GM23338 (cell line): ENCODE results near the gene PDE3B. TPM values are rescaled to one million over a fixed set of nuclear protein-coding genes. Genes with fewer than 3 reads are reported as not detected.

Source experiments
- ATAC-seq: fragments of 200-7000 bp; cut with Tn5 transposase; 3 replicates; pipeline ENCODE4 v1.9.1; 2020
- DNase-seq: peaks from one replicate; pipeline ENCODE4 v3.0.0-alpha.2; 2015; ENCODE audit warnings: low spot score
- H2AFZ ChIP-seq: fragments of 200-600 bp; sonication (generic); 2 replicates; pipeline ENCODE4 v1.8.0; 2016; ENCODE audit warnings: antibody characterized with exemption, mild to moderate bottlenecking, moderate library complexity
- H3F3A ChIP-seq: fragments of 200-600 bp; sonication (generic); replicated peaks from 2 replicates; pipeline ENCODE4 v1.8.0; 2017; ENCODE audit warnings: antibody characterized with exemption, mixed run types, low read depth
- H3K27ac ChIP-seq: fragments of 200-600 bp; sonication (generic); 2 replicates; pipeline ENCODE4 v1.6.1; 2016; ENCODE audit warnings: low read depth
- H3K27me3 ChIP-seq: fragments of 200-600 bp; sonication (generic); 2 replicates; pipeline ENCODE4 v1.8.0; 2016; ENCODE audit warnings: mild to moderate bottlenecking, mixed run types, moderate library complexity; ENCODE audit not compliant: insufficient read depth
- H3K36me3 ChIP-seq: fragments of 200-600 bp; sonication (generic); 2 replicates; pipeline ENCODE4 v1.8.0; 2016; ENCODE audit warnings: mild to moderate bottlenecking; ENCODE audit not compliant: insufficient read depth
- H3K4me1 ChIP-seq: fragments of 200-600 bp; sonication (generic); 2 replicates; pipeline ENCODE4 v1.8.0; 2016; ENCODE audit warnings: mild to moderate bottlenecking, moderate library complexity; ENCODE audit not compliant: insufficient read depth
- H3K4me2 ChIP-seq: fragments of 200-600 bp; sonication (generic); 2 replicates; pipeline ENCODE4 v1.7.1; 2017; ENCODE audit warnings: mixed run types
- H3K4me3 ChIP-seq: fragments of 200-600 bp; sonication (generic); 2 replicates; pipeline ENCODE4 v1.6.1; 2016; ENCODE audit warnings: mixed run types
- H3K79me2 ChIP-seq: fragments of 200-600 bp; sonication (generic); replicated peaks from 2 replicates; pipeline ENCODE4 v1.8.0; 2017; ENCODE audit warnings: mild to moderate bottlenecking; ENCODE audit not compliant: insufficient read depth
- H3K9me2 ChIP-seq: fragments of 200-600 bp; sonication (generic); 2 replicates; pipeline ENCODE4 v1.8.0; 2017; ENCODE audit not compliant: insufficient read depth
- H4K20me1 ChIP-seq: fragments of 200-600 bp; sonication (generic); replicated peaks from 2 replicates; pipeline ENCODE4 v1.8.0; 2017; ENCODE audit warnings: mild to moderate bottlenecking; ENCODE audit not compliant: insufficient read depth
- H3K27ac Mint-ChIP-seq: 2 replicates; pipeline ENCODE4 v1.8.0; 2020; ENCODE audit warnings: inconsistent platforms, mild to moderate bottlenecking, moderate library complexity, mixed read lengths
- H3K27me3 Mint-ChIP-seq: 3 replicates; pipeline ENCODE4 v1.8.0; 2022; ENCODE audit warnings: low read depth, mild to moderate bottlenecking, moderate library complexity, mixed read lengths, inconsistent platforms; ENCODE audit not compliant: insufficient read depth, poor library complexity
- H3K36me3 Mint-ChIP-seq: 3 replicates; pipeline ENCODE4 v1.8.0; 2021; ENCODE audit warnings: low read depth, mild to moderate bottlenecking, inconsistent platforms, moderate library complexity, mixed read lengths
- H3K4me1 Mint-ChIP-seq: 3 replicates; pipeline ENCODE4 v1.8.0; 2020; ENCODE audit warnings: mild to moderate bottlenecking, inconsistent platforms, mixed read lengths
- H3K4me3 Mint-ChIP-seq: 3 replicates; pipeline ENCODE4 v1.8.0; 2021; ENCODE audit warnings: moderate library complexity, mild to moderate bottlenecking, inconsistent platforms, mixed read lengths
- H3K9me3 Mint-ChIP-seq: 3 replicates; pipeline ENCODE4 v1.8.0; 2020; ENCODE audit warnings: moderate library complexity, mild to moderate bottlenecking, inconsistent platforms, mixed read lengths
- CREB1 ChIP-seq: fragments of 250-450 bp; sonication (Bioruptor Pico); IDR thresholded peaks from 2 replicates; pipeline ENCODE4 v1.5.0; 2020; ENCODE audit warnings: low read depth, mild to moderate bottlenecking, moderate library complexity
- EZH2 ChIP-seq: fragments of 200-600 bp; sonication (generic); IDR thresholded peaks from one replicate; pipeline ENCODE4 v1.8.0; 2017; ENCODE audit warnings: antibody characterized with exemption, mild to moderate bottlenecking, low read depth; ENCODE audit not compliant: unreplicated experiment
- EZH2phosphoT487 ChIP-seq: fragments of 200-600 bp; sonication (generic); IDR thresholded peaks from one replicate; pipeline ENCODE4 v1.8.1; 2018; ENCODE audit warnings: antibody characterized with exemption; ENCODE audit not compliant: unreplicated experiment
- JUNB ChIP-seq: IDR thresholded peaks from one replicate; pipeline ENCODE4 v1.6.1; 2016; ENCODE audit warnings: antibody characterized with exemption; ENCODE audit not compliant: unreplicated experiment
- NANOG ChIP-seq: IDR thresholded peaks from 2 replicates; pipeline ENCODE4 v1.6.1; 2016; ENCODE audit warnings: antibody characterized with exemption, borderline replicate concordance
- POLR2AphosphoS5 ChIP-seq: IDR thresholded peaks from 2 replicates; pipeline ENCODE4 v1.6.1; 2016; ENCODE audit warnings: antibody characterized with exemption, low read depth
- STAT1 ChIP-seq: IDR thresholded peaks from one replicate; pipeline ENCODE4 v1.6.1; 2016; ENCODE audit warnings: antibody characterized with exemption; ENCODE audit not compliant: unreplicated experiment
- ZNF114 ChIP-seq: fragments of 250-450 bp; sonication (Bioruptor Pico); IDR thresholded peaks from 2 replicates; pipeline ENCODE4 v1.5.0; 2020; ENCODE audit warnings: mild to moderate bottlenecking, moderate library complexity
- ZNF331 ChIP-seq: fragments of 250-450 bp; sonication (Bioruptor Pico); IDR thresholded peaks from 2 replicates; pipeline ENCODE4 v1.5.0; 2020; ENCODE audit warnings: low read depth, mild to moderate bottlenecking, moderate library complexity
- polyA plus RNA-seq: library from polyadenylated mRNA; unstranded; fragments of >200 nt; fragmentation: Nextera tagmentation; extraction: Ambion mirVana; gene quantifications from 2 replicates; pipeline ENCODE4 v1.2.1, GENCODE V29; 2016
- total RNA-seq: library from RNA; depleted of rRNA; stranded (reverse); fragments of >200 nt; shearing (Covaris generic); gene quantifications from 2 replicates; pipeline ENCODE4 v1.2.3, GENCODE V29; 2014
- TF ChIP-seq, protein P1 (sequence below): IDR thresholded peaks from one replicate; pipeline ENCODE4 v1.6.1; 2018; ENCODE audit warnings: antibody characterized with exemption; ENCODE audit not compliant: unreplicated experiment
- TF ChIP-seq, protein P2 (sequence below): fragments of 250-450 bp; sonication (Bioruptor Pico); IDR thresholded peaks from 2 replicates; pipeline ENCODE4 v1.5.0; 2020; ENCODE audit warnings: mild to moderate bottlenecking, moderate library complexity
- TF ChIP-seq, protein P3 (sequence below): IDR thresholded peaks from 2 replicates; pipeline ENCODE4 v1.6.1; 2016; ENCODE audit warnings: antibody characterized with exemption

PDE3B gene
- total and polyA plus RNA-seq, 2 experiments from 2014 or later = 4.3 to 21.3 TPM

DNA sequence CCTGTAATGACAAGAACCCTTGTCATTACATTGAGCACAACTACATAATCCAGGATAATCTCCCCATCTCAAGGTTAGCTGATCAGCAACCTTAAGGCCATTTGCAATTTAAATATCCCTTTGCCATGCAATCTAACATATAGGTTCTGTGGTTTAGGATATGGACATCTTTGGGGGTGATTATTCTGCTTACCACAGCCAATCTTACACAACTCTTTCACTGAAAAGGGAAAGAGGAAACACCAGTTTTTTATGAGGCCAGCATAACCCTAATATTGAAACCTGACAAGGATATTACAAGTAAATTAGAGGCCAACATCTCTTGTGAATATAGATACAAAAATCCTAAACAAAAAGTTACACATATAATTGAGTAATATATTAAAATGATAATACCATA lies 169.9 kb downstream of the PDE3B start:
- Histone ChIP-seq H3K79me2 (no peaks in the 10 kb centered on the region), H4K20me1 (no peaks in the 10 kb centered on the region), H3F3A (no peaks in the 10 kb centered on the region), H3K4me1 (no peaks in the 10 kb centered on the region), H3K36me3 (no peaks in the 10 kb centered on the region), H2AFZ (no peak overlapping the region), H3K9me2 (no peaks in the 10 kb centered on the region; the same call in 1 of the 2 replicates), H3K27me3 (no peaks in the 10 kb centered on the region), H3K27ac (no peak overlapping the region), H3K4me3 (no peak overlapping the region), H3K4me2 (no peak overlapping the region)
- DNase-seq = no peak
- Mint-ChIP-seq H3K36me3 (peaks cover 12% of the 10 kb centered on the region; the same call in 2 of the 3 replicates), H3K4me3 (no peak overlapping the region), H3K27me3 (no peaks in the 10 kb centered on the region), H3K4me1 (no peaks in the 10 kb centered on the region), H3K27ac (no peak overlapping the region), H3K9me3 (0 out of 3 replicates have a peak, but pooled peaks cover 7% of the 10 kb centered on the region)
- ATAC-seq = no peak
- TF ChIP-seq, protein P1, sequence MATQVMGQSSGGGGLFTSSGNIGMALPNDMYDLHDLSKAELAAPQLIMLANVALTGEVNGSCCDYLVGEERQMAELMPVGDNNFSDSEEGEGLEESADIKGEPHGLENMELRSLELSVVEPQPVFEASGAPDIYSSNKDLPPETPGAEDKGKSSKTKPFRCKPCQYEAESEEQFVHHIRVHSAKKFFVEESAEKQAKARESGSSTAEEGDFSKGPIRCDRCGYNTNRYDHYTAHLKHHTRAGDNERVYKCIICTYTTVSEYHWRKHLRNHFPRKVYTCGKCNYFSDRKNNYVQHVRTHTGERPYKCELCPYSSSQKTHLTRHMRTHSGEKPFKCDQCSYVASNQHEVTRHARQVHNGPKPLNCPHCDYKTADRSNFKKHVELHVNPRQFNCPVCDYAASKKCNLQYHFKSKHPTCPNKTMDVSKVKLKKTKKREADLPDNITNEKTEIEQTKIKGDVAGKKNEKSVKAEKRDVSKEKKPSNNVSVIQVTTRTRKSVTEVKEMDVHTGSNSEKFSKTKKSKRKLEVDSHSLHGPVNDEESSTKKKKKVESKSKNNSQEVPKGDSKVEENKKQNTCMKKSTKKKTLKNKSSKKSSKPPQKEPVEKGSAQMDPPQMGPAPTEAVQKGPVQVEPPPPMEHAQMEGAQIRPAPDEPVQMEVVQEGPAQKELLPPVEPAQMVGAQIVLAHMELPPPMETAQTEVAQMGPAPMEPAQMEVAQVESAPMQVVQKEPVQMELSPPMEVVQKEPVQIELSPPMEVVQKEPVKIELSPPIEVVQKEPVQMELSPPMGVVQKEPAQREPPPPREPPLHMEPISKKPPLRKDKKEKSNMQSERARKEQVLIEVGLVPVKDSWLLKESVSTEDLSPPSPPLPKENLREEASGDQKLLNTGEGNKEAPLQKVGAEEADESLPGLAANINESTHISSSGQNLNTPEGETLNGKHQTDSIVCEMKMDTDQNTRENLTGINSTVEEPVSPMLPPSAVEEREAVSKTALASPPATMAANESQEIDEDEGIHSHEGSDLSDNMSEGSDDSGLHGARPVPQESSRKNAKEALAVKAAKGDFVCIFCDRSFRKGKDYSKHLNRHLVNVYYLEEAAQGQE = no peak

DNA sequence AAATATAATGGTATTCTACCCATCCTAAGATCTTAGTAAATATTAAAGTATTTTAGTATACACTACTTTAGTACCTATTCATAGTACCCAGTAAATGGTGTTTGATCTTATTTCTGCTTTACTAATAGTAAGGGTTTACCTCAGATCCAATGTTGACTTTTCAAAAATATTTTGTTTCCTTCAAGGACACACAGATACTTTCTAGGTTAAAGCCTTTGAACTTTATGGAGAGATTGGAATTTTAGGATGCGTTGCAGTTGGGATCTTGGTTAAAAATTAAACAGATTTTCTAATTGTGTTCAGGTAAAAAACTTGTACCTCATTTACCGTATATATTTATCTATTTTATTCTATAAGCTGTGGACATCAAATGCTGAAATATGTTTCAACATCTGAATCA lies 175.2 kb downstream of the PDE3B start:
- Histone ChIP-seq H3K4me3 (no peak overlapping the region), H3K9me2 (no peaks in the 10 kb centered on the region; the same call in 1 of the 2 replicates), H3K27ac (no peak overlapping the region), H3K79me2 (no peaks in the 10 kb centered on the region), H3K4me1 (no peaks in the 10 kb centered on the region), H3K27me3 (no peaks in the 10 kb centered on the region), H3K4me2 (no peak overlapping the region), H3K36me3 (no peaks in the 10 kb centered on the region), H4K20me1 (no peaks in the 10 kb centered on the region), H2AFZ (no peak overlapping the region), H3F3A (no peaks in the 10 kb centered on the region)
- ATAC-seq (no peak), DNase-seq (no peak)
- Mint-ChIP-seq H3K4me1 (no peaks in the 10 kb centered on the region), H3K4me3 (no peak overlapping the region), H3K27me3 (peaks cover 2% of the 10 kb centered on the region), H3K27ac (no peak overlapping the region), H3K9me3 (no peaks in the 10 kb centered on the region; the same call in 2 of the 3 replicates), H3K36me3 (peaks cover 11% of the 10 kb centered on the region; the same call in 2 of the 3 replicates)
- TF ChIP-seq JUNB (no peak), EZH2phosphoT487 (no peak), ZNF114 (no peak), POLR2AphosphoS5 (no peak), STAT1 (no peak), NANOG (no peak), CREB1 (CRISPR knock-in tag) (no peak), ZNF331 (CRISPR knock-in tag) (no peak), EZH2 (no peak)
- TF ChIP-seq, protein P2, sequence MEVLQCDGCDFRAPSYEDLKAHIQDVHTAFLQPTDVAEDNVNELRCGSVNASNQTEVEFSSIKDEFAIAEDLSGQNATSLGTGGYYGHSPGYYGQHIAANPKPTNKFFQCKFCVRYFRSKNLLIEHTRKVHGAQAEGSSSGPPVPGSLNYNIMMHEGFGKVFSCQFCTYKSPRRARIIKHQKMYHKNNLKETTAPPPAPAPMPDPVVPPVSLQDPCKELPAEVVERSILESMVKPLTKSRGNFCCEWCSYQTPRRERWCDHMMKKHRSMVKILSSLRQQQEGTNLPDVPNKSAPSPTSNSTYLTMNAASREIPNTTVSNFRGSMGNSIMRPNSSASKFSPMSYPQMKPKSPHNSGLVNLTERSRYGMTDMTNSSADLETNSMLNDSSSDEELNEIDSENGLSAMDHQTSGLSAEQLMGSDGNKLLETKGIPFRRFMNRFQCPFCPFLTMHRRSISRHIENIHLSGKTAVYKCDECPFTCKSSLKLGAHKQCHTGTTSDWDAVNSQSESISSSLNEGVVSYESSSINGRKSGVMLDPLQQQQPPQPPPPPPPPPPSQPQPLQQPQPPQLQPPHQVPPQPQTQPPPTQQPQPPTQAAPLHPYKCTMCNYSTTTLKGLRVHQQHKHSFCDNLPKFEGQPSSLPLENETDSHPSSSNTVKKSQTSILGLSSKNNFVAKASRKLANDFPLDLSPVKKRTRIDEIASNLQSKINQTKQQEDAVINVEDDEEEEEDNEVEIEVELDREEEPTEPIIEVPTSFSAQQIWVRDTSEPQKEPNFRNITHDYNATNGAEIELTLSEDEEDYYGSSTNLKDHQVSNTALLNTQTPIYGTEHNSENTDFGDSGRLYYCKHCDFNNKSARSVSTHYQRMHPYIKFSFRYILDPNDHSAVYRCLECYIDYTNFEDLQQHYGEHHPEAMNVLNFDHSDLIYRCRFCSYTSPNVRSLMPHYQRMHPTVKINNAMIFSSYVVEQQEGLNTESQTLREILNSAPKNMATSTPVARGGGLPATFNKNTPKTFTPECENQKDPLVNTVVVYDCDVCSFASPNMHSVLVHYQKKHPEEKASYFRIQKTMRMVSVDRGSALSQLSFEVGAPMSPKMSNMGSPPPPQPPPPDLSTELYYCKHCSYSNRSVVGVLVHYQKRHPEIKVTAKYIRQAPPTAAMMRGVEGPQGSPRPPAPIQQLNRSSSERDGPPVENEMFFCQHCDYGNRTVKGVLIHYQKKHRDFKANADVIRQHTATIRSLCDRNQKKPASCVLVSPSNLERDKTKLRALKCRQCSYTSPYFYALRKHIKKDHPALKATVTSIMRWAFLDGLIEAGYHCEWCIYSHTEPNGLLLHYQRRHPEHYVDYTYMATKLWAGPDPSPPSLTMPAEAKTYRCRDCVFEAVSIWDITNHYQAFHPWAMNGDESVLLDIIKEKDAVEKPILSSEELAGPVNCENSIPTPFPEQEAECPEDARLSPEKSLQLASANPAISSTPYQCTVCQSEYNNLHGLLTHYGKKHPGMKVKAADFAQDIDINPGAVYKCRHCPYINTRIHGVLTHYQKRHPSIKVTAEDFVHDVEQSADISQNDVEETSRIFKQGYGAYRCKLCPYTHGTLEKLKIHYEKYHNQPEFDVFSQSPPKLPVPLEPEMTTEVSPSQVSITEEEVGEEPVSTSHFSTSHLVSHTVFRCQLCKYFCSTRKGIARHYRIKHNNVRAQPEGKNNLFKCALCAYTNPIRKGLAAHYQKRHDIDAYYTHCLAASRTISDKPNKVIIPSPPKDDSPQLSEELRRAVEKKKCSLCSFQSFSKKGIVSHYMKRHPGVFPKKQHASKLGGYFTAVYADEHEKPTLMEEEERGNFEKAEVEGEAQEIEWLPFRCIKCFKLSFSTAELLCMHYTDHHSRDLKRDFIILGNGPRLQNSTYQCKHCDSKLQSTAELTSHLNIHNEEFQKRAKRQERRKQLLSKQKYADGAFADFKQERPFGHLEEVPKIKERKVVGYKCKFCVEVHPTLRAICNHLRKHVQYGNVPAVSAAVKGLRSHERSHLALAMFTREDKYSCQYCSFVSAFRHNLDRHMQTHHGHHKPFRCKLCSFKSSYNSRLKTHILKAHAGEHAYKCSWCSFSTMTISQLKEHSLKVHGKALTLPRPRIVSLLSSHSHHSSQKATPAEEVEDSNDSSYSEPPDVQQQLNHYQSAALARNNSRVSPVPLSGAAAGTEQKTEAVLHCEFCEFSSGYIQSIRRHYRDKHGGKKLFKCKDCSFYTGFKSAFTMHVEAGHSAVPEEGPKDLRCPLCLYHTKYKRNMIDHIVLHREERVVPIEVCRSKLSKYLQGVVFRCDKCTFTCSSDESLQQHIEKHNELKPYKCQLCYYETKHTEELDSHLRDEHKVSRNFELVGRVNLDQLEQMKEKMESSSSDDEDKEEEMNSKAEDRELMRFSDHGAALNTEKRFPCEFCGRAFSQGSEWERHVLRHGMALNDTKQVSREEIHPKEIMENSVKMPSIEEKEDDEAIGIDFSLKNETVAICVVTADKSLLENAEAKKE (CRISPR knock-in tag) = no peak
- TF ChIP-seq, protein P3, sequence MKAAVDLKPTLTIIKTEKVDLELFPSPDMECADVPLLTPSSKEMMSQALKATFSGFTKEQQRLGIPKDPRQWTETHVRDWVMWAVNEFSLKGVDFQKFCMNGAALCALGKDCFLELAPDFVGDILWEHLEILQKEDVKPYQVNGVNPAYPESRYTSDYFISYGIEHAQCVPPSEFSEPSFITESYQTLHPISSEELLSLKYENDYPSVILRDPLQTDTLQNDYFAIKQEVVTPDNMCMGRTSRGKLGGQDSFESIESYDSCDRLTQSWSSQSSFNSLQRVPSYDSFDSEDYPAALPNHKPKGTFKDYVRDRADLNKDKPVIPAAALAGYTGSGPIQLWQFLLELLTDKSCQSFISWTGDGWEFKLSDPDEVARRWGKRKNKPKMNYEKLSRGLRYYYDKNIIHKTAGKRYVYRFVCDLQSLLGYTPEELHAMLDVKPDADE = no peak
